ENCODE results near the gene INO80D.
A peak's percentile ranks its signal among the peaks of the same experiment; 100 is the strongest.
"Not testable (repeated sequence)": the region's sequence is repeated elsewhere in the genome, so short reads cannot be mapped to it uniquely, and the experiment has no call there.

The INO80D gene

GRCh38 chr2:205996161-205996560, 89.8 kb downstream of the INO80D start:
- H3K27ac Mint-ChIP-seq, result no peak overlapping the region
- H3K36me3 Mint-ChIP-seq (ENCODE audit: low read depth), result peaks cover 18% of the 10 kb centered on the region
- peaks cover 14% of the 10 kb centered on the region for H3K4me1 Mint-ChIP-seq
- no peak overlapping the region for H3K4me3 Mint-ChIP-seq
- DNase-seq, result no peak
- TF ChIP-seq CTCF (IDR thresholded peaks at IDR 0.05), result no peak
- no peaks in the 10 kb centered on the region for H3K27me3 Mint-ChIP-seq (ENCODE audit: low read depth, poor library complexity)
- no peaks in the 10 kb centered on the region for H3K9me3 Mint-ChIP-seq

- Mint-ChIP-seq H3K27ac (peak overlapping the region; percentile 12), H3K4me1 (peaks cover 14% of the 10 kb centered on the region), H3K27me3 (ENCODE audit: low read depth, poor library complexity) (no peaks in the 10 kb centered on the region), H3K4me3 (no peak overlapping the region), H3K9me3 (no peaks in the 10 kb centered on the region), H3K36me3 (ENCODE audit: low read depth) (peaks cover 18% of the 10 kb centered on the region)
- no peak for TF ChIP-seq CTCF (IDR thresholded peaks at IDR 0.05)
- DNase-seq, result no peak
Observed at GRCh38 chr2:205995260-205995659, 90.7 kb downstream of the INO80D start.

- peaks cover 18% of the 10 kb centered on the region for H3K36me3 Mint-ChIP-seq (ENCODE audit: low read depth)
- H3K9me3 Mint-ChIP-seq, result no peaks in the 10 kb centered on the region
- H3K27ac Mint-ChIP-seq, result no peak overlapping the region
- no peaks in the 10 kb centered on the region for H3K27me3 Mint-ChIP-seq (ENCODE audit: low read depth, poor library complexity)
- peaks cover 20% of the 10 kb centered on the region for H3K4me1 Mint-ChIP-seq
- no peak for DNase-seq
- no peak for TF ChIP-seq CTCF (IDR thresholded peaks at IDR 0.05)
- no peak overlapping the region for H3K4me3 Mint-ChIP-seq
Observed at GRCh38 chr2:205994344-205994743, 91.6 kb downstream of the INO80D start.

GRCh38 chr2:205990104-205990503, 95.9 kb downstream of the INO80D start:
- H3K27ac Mint-ChIP-seq, result no peak overlapping the region

GRCh38 chr2:205989271-205990071, 96.5 kb downstream of the INO80D start:
- peaks cover 4% of the 10 kb centered on the region for H3K27me3 Mint-ChIP-seq (ENCODE audit: low read depth, poor library complexity)
- peaks cover 12% of the 10 kb centered on the region for H3K36me3 Mint-ChIP-seq (ENCODE audit: low read depth)
- H3K9me3 Mint-ChIP-seq, result no peaks in the 10 kb centered on the region
- H3K4me1 Mint-ChIP-seq, result peaks cover 17% of the 10 kb centered on the region
- DNase-seq, result no peak
- TF ChIP-seq CTCF (IDR thresholded peaks at IDR 0.05), result no peak
- H3K4me3 Mint-ChIP-seq, result no peak overlapping the region
- H3K27ac Mint-ChIP-seq, result peak overlapping the region; percentile 12

More at GRCh38 chr2:205990104-205990503, 95.9 kb downstream of the INO80D start:
- H3K4me1 Mint-ChIP-seq, result peaks cover 23% of the 10 kb centered on the region
- no peaks in the 10 kb centered on the region for H3K9me3 Mint-ChIP-seq
- no peak for TF ChIP-seq CTCF (IDR thresholded peaks at IDR 0.05)
- peaks cover 12% of the 10 kb centered on the region for H3K36me3 Mint-ChIP-seq (ENCODE audit: low read depth)
- no peak overlapping the region for H3K4me3 Mint-ChIP-seq
- H3K27me3 Mint-ChIP-seq (ENCODE audit: low read depth, poor library complexity), result peaks cover 4% of the 10 kb centered on the region
- no peak for DNase-seq

GRCh38 chr2:205988681-205989080, 97.3 kb downstream of the INO80D start:
- H3K4me3 Mint-ChIP-seq, H3K27ac Mint-ChIP-seq: not testable (repeated sequence)
- H3K4me1 Mint-ChIP-seq, result peaks cover 11% of the 10 kb centered on the region

More at GRCh38 chr2:205988681-205989080, 97.3 kb downstream of the INO80D start:
- H3K9me3 Mint-ChIP-seq; H3K27me3 Mint-ChIP-seq (ENCODE audit: low read depth, poor library complexity); DNase-seq: not testable (repeated sequence)
- H3K36me3 Mint-ChIP-seq (ENCODE audit: low read depth), result peaks cover 10% of the 10 kb centered on the region
